Left renal pelvis (tissue), 4 donors: ENCODE results near the gene CCDC15. TPM values are rescaled to one million over a fixed set of nuclear protein-coding genes. Genes with fewer than 3 reads are reported as not detected.

Experiments
- DNase-seq, 4 donors: peaks; one replicate each; pipeline ENCODE4 v3.0.0-alpha.2; 2013; ENCODE audit warnings: low read depth in 4 of 4, low spot score in 3 of 4
- polyA plus RNA-seq, 4 donors: library from polyadenylated mRNA; unstranded; fragments of 120-200 nt; gene quantifications; one replicate each; pipeline ENCODE4 v1.2.1, GENCODE V29; 2013; ENCODE audit not compliant: insufficient read length in 4 of 4

The CCDC15 gene
- 1 to 10 TPM; 2.8 to 4.4 (median 3.9) TPM for polyA plus RNA-seq

DNA sequence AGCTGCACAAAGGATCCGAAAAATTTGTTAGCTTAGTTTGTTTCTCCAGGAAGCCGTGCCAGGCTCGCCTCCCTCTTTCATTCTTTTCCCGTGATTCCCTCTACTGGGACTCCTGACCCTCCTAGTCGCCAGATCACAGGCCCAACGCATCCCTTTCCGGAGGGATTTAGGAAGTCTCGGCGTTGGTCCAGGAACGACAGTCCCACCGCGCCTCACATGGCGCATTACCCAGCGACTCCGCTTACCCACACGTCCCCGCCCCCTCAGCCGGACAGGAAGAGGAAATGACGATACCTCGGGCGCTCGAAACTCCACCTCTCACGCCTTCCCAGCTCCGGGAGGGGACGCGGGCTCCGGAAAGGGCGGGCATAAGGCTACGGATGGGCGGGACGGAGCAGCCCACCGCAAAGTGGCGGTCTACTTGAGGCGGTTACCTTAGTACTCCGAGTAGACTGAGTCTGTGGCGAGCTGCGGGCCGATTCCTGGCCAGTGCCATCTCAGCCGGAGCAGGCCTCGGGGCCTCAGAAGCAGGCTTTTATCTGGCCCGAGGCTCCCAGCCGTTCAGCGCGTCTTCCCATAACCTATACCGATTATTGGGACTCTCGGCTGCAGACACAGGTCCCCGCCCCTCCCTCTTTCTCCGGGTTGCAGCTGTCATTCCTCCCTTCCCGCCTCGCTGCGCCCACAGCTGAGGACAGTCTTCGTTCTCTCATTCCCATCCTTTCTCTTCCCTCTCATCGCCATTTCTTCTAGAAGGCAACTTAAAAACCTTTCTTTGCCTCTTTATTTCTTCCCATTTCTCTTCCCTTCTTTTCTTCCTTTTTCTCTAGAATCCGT is at the start of gene CCDC15:
Gene CCDC15, plus strand, starts transcription at position 450 of the 837 bp plus-strand sequence. CDS start 531 bp downstream, outside the sequence.
- peak; percentile 95 to 98 (median 96) for DNase-seq

DNA sequence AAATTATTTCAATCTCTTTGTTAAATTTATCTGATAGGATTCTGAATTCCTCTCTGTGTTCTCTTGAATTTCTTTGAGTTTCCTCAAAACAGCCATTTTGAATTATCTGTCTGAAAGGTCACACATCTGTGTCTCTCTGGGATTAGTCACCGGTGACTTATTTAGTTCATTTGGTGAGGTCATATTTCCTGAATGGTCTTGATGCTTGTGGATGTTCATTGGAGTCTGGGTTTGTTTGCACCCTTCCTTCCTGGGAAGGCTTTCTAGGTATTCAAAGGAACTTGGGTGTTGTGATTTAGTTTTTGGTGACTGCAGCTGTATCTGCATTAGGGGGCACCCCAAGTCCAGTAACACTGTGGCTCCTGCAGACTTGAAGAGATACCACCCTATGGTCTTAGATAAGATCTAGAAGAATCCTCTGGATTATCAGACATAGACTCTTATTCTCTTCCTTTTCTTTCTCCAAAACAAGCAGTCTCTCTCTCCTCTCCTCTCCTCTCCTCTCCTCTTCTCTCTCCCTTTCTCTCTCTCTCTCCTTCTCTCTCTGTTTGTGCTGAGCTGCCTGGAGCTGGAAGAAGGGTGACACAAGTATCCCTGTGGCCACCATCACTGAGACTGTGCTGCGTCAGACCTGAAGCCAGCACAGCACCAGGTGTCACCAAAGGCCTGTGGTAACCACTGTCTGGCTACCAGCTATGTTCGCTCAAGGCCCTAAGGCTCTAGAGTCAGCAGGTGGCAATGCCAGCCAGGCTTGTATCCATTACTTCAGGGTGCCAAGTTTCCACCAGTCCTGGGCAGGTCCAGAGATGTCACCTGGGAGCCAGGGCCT is 38.2 kb upstream of the CCDC15 start:
- no peak for DNase-seq

- no peak for DNase-seq
Observed at GRCh38 chr11:124916370-124916710, 37.7 kb upstream of the CCDC15 start.

- DNase-seq, result no peak
Observed at GRCh38 chr11:124917115-124917637, 36.8 kb upstream of the CCDC15 start.

GRCh38 chr11:124918950-124919349 is 35.1 kb upstream of the CCDC15 start, which contains the start of gene HEPN1:
TSS of gene HEPN1 (plus strand) at chr11:124919250.
- DNase-seq, result no peak

- DNase-seq, result no peak
Observed at GRCh38 chr11:124919898-124920297, 34.1 kb upstream of the CCDC15 start.

DNA sequence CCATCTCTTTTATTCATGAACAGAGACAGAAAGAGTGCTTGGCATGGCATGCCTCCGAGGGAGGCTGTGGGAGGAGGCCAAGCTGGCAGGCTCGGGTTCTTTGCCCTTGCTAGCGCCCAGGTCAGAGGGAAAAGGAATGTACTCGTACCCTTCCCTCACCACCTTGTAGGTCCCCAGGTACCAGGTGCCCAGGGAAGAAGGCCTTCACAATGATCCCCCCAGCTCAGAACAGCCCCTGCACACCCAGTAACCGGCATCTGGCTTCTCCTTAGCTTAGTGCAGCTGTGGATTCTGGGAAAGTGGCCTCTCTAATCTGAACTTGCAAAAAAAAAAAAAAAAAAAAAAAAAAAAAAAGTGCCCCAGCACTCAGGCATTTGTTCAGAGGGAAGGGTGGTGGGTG is 33.6 kb upstream of the CCDC15 start:
- DNase-seq, result no peak

- peak; percentile 63 to 79 (median 70) for DNase-seq
Observed at GRCh38 chr11:124920870-124921609, 33.0 kb upstream of the CCDC15 start.

- no peak for DNase-seq
Observed at GRCh38 chr11:124922831-124923230, 31.2 kb upstream of the CCDC15 start.

DNA sequence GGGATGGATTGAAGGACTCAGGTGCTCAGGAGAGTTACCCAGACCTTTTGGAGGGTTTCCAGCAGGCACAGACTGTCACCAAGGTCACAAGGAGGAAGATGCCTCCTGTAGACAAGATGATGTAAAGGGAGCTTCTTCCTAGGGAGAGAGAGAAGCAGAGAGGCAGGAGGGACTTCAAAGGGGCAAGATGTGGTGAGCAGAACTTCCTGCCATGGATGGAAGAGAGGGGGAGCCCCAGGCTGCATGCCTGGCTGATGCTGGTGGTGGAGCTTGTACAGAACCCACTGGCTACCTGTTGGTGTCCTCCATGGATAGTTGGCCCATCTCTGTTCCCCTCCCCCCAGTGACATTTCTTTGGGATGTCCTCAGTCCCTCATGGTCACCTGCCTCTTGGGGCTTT is 30.7 kb upstream of the CCDC15 start:
- DNase-seq, result no peak

DNA sequence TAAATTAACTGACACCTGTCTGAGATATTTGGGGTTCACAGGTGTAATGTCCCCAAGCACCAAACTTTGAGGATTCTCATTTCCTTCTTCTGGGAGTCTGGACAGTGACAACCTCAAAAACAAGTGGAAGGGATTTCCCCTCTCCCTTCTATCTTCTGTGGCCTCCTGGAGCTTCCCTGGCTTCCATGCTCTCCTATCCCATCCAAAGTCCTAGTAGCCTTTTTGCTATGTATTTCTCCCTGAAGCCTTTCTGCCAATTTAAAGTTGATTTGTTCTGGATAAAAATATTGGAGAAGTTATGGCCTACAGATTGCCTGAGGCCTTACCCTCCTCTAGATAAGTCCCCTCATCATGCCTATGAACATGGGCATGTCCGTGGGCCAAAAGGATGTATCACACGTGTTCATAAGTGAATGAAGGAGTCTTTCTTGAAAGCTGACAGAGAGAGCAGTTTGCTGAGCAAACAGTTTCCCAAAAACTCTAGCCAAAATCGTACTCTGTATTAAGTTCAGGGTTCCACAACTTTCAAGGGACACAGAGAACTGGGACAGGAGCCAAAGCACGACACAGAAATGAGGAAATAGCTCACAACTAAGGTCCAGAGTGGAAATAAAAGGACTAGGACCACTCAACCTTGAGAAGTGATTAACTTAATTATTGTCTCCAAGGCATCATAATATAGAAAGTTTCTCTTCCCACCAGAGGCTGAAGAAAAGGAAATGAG is 24.9 kb upstream of the CCDC15 start:
- no peak for DNase-seq

- no peak for DNase-seq
Observed at GRCh38 chr11:124930799-124931198, 23.2 kb upstream of the CCDC15 start.

- DNase-seq, result no peak
Observed at GRCh38 chr11:124934862-124935547, 19.0 kb upstream of the CCDC15 start.

DNA sequence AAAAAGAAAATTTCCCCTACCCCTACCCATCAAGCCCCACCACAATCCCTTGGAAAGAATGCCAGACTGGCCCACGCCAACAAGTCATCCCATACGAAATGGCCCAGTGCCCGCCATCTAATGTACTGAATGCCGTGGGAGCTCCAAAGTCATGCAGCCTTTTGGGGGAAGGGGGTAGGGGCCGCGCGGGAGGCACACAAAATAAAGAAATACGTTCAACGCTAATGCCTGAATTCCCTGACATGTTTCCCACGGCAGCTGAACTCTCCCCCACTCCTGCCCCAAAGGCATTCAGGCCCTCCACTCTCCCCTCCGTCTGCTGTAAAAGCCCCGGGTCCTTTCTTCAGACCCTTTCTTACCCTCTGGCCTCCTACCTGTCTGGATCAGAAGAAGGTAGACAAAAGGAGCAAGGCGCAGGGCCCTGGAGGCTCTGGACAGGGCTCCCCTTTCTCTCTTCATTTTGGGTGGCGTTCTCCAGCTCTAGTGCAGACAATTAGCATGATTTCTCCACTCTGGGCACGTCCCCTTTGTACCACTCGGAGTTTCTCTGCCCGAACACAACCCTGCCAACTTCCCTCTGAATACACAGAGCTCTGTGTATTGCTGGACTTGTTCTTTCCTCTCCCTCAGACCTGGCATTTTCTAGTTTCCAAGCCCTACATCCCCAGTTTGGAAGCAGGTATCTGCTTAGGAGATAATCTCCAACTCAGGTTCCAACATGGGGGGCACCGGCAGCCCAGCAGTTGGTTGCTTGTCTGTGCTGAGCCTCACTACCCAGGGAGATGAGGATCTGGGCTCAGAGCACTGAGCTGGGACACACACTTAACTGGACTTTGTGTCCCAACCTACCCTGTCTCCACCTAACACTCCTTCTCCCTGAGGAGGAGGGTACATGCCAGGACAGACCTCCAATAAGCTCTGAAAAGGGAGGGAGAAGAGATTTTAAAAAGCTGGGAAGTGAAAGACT is 18.2 kb upstream of the CCDC15 start, which contains the start of gene HEPACAM:
Gene HEPACAM, minus strand, starts transcription at position 500 of the 967 bp plus-strand sequence. Its CDS starts 41 bp downstream, at position 459.
- no peak for DNase-seq

DNA sequence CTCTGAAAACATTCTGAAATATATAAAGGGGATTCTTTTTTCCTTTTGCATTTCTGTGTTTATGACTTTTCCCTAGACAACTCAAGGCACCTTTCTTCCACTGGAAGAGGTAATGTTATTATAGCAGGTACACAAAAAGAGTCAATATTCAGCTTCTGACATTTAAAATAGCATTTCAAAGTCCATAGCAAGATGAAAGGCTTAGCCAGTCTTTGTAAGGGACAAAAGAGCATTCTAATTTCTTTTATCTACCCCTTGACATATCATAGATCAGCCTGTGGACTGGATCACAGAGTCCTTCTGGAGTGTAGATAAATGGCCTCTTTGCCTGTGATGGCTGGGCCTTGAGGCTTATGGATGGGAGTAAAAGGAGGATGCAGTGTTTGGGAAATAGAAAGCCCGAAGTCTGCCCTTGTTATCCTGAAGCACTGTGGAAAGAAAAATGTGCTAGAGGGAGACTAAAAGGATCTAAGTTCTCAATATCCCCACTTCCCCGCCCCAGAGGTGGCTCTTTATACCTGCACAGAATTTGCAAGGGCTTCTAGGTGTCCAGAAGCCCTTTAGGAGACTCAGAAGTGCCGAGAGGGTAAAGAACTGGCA is 16.6 kb upstream of the CCDC15 start:
- DNase-seq, result no peak

DNA sequence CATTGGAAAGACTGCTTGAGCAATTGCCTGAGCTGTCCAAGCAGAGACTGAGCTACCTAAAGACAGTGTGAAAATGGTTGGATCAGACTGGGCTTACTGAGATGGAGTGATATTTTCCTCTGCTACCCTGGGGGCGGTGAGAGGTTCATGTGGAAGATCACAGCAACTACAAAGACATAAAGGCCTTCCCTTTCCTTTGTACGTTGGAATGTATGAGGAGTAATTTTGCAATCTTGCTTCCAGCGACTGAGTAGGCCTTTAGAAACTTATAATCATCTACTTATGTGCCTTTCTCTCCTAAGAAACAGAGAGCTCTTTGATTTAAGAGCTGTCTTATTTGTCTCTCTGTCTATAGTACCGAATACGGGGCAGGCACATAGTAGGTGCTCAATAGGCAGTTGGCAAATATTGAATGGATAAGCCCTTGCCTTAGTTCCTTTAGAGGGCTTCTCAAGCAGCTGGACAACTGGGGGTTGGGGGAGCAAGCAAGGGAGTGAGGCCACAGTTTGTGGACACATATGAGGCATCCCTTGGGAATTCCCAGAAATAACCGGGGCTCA is 15.7 kb upstream of the CCDC15 start:
- DNase-seq, result no peak

DNA sequence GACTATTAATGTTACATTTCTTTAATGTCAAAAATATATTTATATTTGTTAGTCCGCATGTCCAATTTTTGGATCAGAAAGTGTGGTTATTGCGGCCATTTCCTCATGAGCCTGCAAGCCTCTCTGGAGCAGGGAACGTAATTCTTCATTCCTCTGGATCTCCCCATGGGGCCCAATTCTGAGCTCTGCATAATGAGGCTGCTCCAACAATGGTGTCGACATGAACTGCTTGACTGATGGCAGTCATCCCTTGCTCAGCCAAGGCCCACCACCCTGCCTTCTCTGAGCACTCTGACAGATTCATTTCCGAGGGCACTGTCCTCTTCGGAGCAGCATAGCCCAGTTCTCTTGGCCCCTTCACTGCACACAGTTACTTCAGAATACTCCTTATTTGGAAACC is 15.0 kb upstream of the CCDC15 start:
- DNase-seq, result no peak
